NCI-H2029 treated with DMSO at 0.1 percent for 48 hours (cell line): Measurements from ENCODE around the gene RTCB.

ENCODE experiments used
- DNase-seq: peaks from one replicate; lab custom pipeline; 2025; lab: John Stamatoyannopoulos, UW

RTCB gene

GRCh38 chr22:32411829-32412592 lies at the start of gene RTCB:
TSS of gene RTCB (minus strand) at chr22:32412247. CDS start at chr22:32412156, 91 bp downstream.
- peak; percentile 38 for DNase-seq

GRCh38 chr22:32457031-32457430 lies 45.0 kb upstream of the RTCB start:
- DNase-seq, result no peak

- DNase-seq, result no peak
Observed at GRCh38 chr22:32448980-32449379, 36.9 kb upstream of the RTCB start.

- DNase-seq, result no peak
Observed at GRCh38 chr22:32446321-32446720, 34.3 kb upstream of the RTCB start.

GRCh38 chr22:32444068-32444467 lies 32.0 kb upstream of the RTCB start:
- no peak for DNase-seq

GRCh38 chr22:32430352-32430751 lies 18.3 kb upstream of the RTCB start:
- DNase-seq, result no peak

GRCh38 chr22:32426881-32427280 lies 14.8 kb upstream of the RTCB start:
- no peak for DNase-seq

- no peak for DNase-seq
Observed at GRCh38 chr22:32423664-32424063, 11.6 kb upstream of the RTCB start.

- DNase-seq, result no peak
Observed at GRCh38 chr22:32422062-32422461, 10.0 kb upstream of the RTCB start.

- DNase-seq, result no peak
Observed at GRCh38 chr22:32421484-32421883, 9.4 kb upstream of the RTCB start.

GRCh38 chr22:32417906-32418305 lies 5.9 kb upstream of the RTCB start:
- no peak for DNase-seq

- DNase-seq, result no peak
Observed at GRCh38 chr22:32416556-32417085, 4.6 kb upstream of the RTCB start.

GRCh38 chr22:32414191-32414590 lies 2.1 kb upstream of the RTCB start:
- no peak for DNase-seq

GRCh38 chr22:32413719-32414118 lies 1.7 kb upstream of the RTCB start:
- no peak for DNase-seq

- no peak for DNase-seq
Observed at GRCh38 chr22:32411402-32411801, 645 bp downstream of the RTCB start.

GRCh38 chr22:32410459-32410858 lies 1.6 kb downstream of the RTCB start:
- DNase-seq, result no peak

GRCh38 chr22:32409977-32410376 lies 2.1 kb downstream of the RTCB start:
- DNase-seq, result no peak

GRCh38 chr22:32407936-32408335 lies 4.1 kb downstream of the RTCB start:
- no peak for DNase-seq

GRCh38 chr22:32407312-32407711 lies 4.7 kb downstream of the RTCB start:
- DNase-seq, result no peak

- DNase-seq, result no peak
Observed at GRCh38 chr22:32404021-32404420, 8.0 kb downstream of the RTCB start.

GRCh38 chr22:32401486-32401885 lies 10.6 kb downstream of the RTCB start:
- no peak for DNase-seq

- no peak for DNase-seq
Observed at GRCh38 chr22:32396746-32397145, 15.3 kb downstream of the RTCB start.

- DNase-seq, result no peak
Observed at GRCh38 chr22:32396255-32396654, 15.8 kb downstream of the RTCB start.

GRCh38 chr22:32395107-32395506 lies 16.9 kb downstream of the RTCB start:
- DNase-seq, result no peak
